Endothelial cell (in vitro differentiated cells): ENCODE measurements around the gene FZD10. TPM values are rescaled to one million over a fixed set of nuclear protein-coding genes. Genes with fewer than 3 reads are reported as not detected.

Experiments used
- DNase-seq: peaks from one replicate; pipeline ENCODE4 v3.0.0; 2021; ENCODE audit warnings: low spot score
- H3K27ac Mint-ChIP-seq: one replicate; pipeline ENCODE4 v1.8.0; 2021; ENCODE audit warnings: mixed read lengths, inconsistent platforms; ENCODE audit not compliant: unreplicated experiment
- H3K27me3 Mint-ChIP-seq: one replicate; pipeline ENCODE4 v1.8.0; 2021; ENCODE audit warnings: mild to moderate bottlenecking, moderate library complexity, mixed read lengths, inconsistent platforms; ENCODE audit not compliant: unreplicated experiment
- H3K36me3 Mint-ChIP-seq: one replicate; pipeline ENCODE4 v1.8.0; 2021; ENCODE audit warnings: mild to moderate bottlenecking, low read depth, mixed read lengths, inconsistent platforms; ENCODE audit not compliant: unreplicated experiment
- H3K4me1 Mint-ChIP-seq: one replicate; pipeline ENCODE4 v1.8.0; 2021; ENCODE audit warnings: mild to moderate bottlenecking, mixed read lengths, inconsistent platforms; ENCODE audit not compliant: unreplicated experiment
- H3K4me3 Mint-ChIP-seq: one replicate; pipeline ENCODE4 v1.8.0; 2021; ENCODE audit warnings: mild to moderate bottlenecking, mixed read lengths, inconsistent platforms; ENCODE audit not compliant: unreplicated experiment
- H3K9me3 Mint-ChIP-seq: one replicate; pipeline ENCODE4 v1.8.0; 2021; ENCODE audit warnings: mixed read lengths, inconsistent platforms; ENCODE audit not compliant: unreplicated experiment
- CTCF ChIP-seq: fragments of 200-600 bp; sonication (generic); IDR thresholded peaks from one replicate; pipeline ENCODE4 v1.5.0; 2021; ENCODE audit warnings: antibody characterized with exemption; ENCODE audit not compliant: unreplicated experiment
- total RNA-seq: library from RNA; stranded (reverse); fragmentation: NEBNext Ultra II Directional; extraction: Animal tissue kit (Norgen Biotek cat#: 25700); gene quantifications from one replicate; pipeline ENCODE4 v1.2.1, GENCODE V29; 2021; ENCODE audit not compliant: unreplicated experiment

The FZD10 gene
- total RNA-seq, 1 donor from 2014 or later: not detected

GRCh38 chr12:130141105-130141504 is 21.2 kb upstream of the FZD10 start:
- Mint-ChIP-seq H3K36me3 (peaks cover 17% of the 10 kb centered on the region), H3K27ac (no peak overlapping the region), H3K4me3 (no peak overlapping the region), H3K27me3 (peaks cover 5% of the 10 kb centered on the region), H3K9me3 (peaks cover 68% of the 10 kb centered on the region), H3K4me1 (no peaks in the 10 kb centered on the region)
- no peak for DNase-seq
- no peak for TF ChIP-seq CTCF

- H3K4me1 Mint-ChIP-seq: no peaks in the 10 kb centered on the region
- no peak overlapping the region for H3K4me3 Mint-ChIP-seq
- peaks cover 62% of the 10 kb centered on the region for H3K9me3 Mint-ChIP-seq
Observed at GRCh38 chr12:130141901-130142683, 20.2 kb upstream of the FZD10 start.

GRCh38 chr12:130142736-130143135 is 19.5 kb upstream of the FZD10 start:
- Mint-ChIP-seq H3K4me3 (no peak overlapping the region), H3K27ac (no peak overlapping the region), H3K9me3 (peaks cover 57% of the 10 kb centered on the region), H3K4me1 (no peaks in the 10 kb centered on the region), H3K36me3 (peaks cover 10% of the 10 kb centered on the region), H3K27me3 (peaks cover 3% of the 10 kb centered on the region)
- TF ChIP-seq CTCF: no peak
- DNase-seq: no peak

More at GRCh38 chr12:130141901-130142683, 20.2 kb upstream of the FZD10 start:
- no peak overlapping the region for H3K27ac Mint-ChIP-seq
- no peak for TF ChIP-seq CTCF
- H3K36me3 Mint-ChIP-seq: peaks cover 13% of the 10 kb centered on the region
- DNase-seq: no peak
- H3K27me3 Mint-ChIP-seq: peaks cover 3% of the 10 kb centered on the region

DNA sequence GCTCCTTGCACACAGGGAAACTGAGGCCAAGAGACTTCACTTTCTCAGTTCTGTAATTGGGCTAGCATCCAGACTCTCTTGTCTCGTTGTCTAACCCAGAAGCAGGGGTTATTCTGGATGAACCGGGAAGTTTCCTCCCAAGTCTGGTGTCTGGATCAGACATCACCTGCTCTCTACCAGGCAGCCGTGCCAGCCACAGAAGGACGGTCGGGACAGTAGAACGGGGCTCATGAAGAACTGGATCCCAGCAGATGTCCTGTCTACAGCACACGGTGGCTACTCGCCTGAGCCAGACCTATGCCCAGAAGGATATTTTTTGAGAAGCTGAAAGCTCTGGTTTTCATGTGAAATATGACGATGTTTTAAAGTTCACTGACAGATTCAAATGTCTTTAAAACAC is 19.1 kb upstream of the FZD10 start:
- peaks cover 3% of the 10 kb centered on the region for H3K27me3 Mint-ChIP-seq
- peaks cover 9% of the 10 kb centered on the region for H3K36me3 Mint-ChIP-seq
- no peak overlapping the region for H3K27ac Mint-ChIP-seq
- no peak for TF ChIP-seq CTCF
- no peaks in the 10 kb centered on the region for H3K4me1 Mint-ChIP-seq
- no peak overlapping the region for H3K4me3 Mint-ChIP-seq
- peaks cover 57% of the 10 kb centered on the region for H3K9me3 Mint-ChIP-seq
- DNase-seq: no peak

DNA sequence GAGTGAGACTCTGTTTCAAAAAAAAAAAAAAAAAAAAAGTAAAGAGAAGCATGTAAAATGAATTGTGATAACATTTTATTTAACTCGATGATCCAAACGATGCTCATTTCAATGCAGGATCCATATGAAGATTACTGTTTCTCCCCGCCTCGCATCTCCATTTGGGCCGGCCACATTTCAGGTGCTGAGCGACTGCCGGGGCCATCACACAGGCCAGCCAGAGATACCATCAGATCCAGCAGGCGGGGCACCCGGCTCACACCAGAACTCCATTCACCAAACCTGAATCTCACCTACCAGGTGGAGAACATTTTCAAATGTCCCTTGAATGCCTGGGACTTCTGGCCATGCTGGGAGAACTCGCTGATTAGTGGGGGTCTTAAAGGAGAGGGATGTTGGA is 18.0 kb upstream of the FZD10 start:
- no peak overlapping the region for H3K4me3 Mint-ChIP-seq
- DNase-seq: no peak

More for the DNA sequence above, 18.0 kb upstream of the FZD10 start:
- no peak for TF ChIP-seq CTCF
- Mint-ChIP-seq H3K9me3 (peaks cover 55% of the 10 kb centered on the region), H3K27ac (no peak overlapping the region), H3K27me3 (peaks cover 1% of the 10 kb centered on the region), H3K4me1 (no peaks in the 10 kb centered on the region), H3K36me3 (peaks cover 9% of the 10 kb centered on the region)
